Mesendoderm (in vitro differentiated cells): Measurements from ENCODE around the gene OR4N2.
"Not testable (repeated sequence)": the region's sequence is repeated elsewhere in the genome, so short reads cannot be mapped to it uniquely, and the experiment has no call there.

Experiments
- DNase-seq: peaks from one replicate; pipeline ENCODE4 v3.0.0; 2013
- H2AK5ac ChIP-seq: 2 replicates; pipeline ENCODE4 v1.6.1; 2013; ENCODE audit warnings: low read length, inconsistent platforms
- H2BK120ac ChIP-seq: 2 replicates; pipeline ENCODE4 v1.6.1; 2013; ENCODE audit warnings: low read depth, mild to moderate bottlenecking, low read length, moderate library complexity, mixed read lengths
- H2BK15ac ChIP-seq: replicated peaks from 2 replicates; pipeline ENCODE4 v1.6.1; 2013; ENCODE audit warnings: low read depth, mild to moderate bottlenecking, moderate library complexity
- H2BK5ac ChIP-seq: 2 replicates; pipeline ENCODE4 v1.6.1; 2013; ENCODE audit warnings: low read length, inconsistent platforms
- H3K18ac ChIP-seq: 2 replicates; pipeline ENCODE4 v1.6.1; 2013; ENCODE audit warnings: mild to moderate bottlenecking, low read length, mixed read lengths
- H3K23ac ChIP-seq: one replicate; pipeline ENCODE4 v1.6.1; 2013; ENCODE audit warnings: low read length
- H3K27ac ChIP-seq: 2 replicates; pipeline ENCODE4 v1.5.1; 2013; ENCODE audit warnings: low read depth, mild to moderate bottlenecking, inconsistent platforms, low read length, moderate library complexity
- H3K27me3 ChIP-seq: 2 replicates; pipeline ENCODE4 v1.6.1; 2013; ENCODE audit warnings: low read length, control low read depth, mild to moderate bottlenecking, inconsistent platforms; ENCODE audit not compliant: insufficient read depth, poor library complexity
- H3K36me3 ChIP-seq: 2 replicates; pipeline ENCODE4 v1.6.1; 2013; ENCODE audit warnings: low read length, inconsistent platforms; ENCODE audit not compliant: control insufficient read depth, insufficient read depth
- H3K4ac ChIP-seq: one replicate; pipeline ENCODE4 v1.6.1; 2013; ENCODE audit warnings: low read depth, mild to moderate bottlenecking, low read length, moderate library complexity
- H3K4me1 ChIP-seq: 2 replicates; pipeline ENCODE4 v1.6.1; 2013; ENCODE audit warnings: low read depth, low read length, inconsistent platforms; ENCODE audit not compliant: control insufficient read depth
- H3K4me2 ChIP-seq: 2 replicates; pipeline ENCODE4 v1.6.1; 2013; ENCODE audit warnings: low read length
- H3K4me3 ChIP-seq: 2 replicates; pipeline ENCODE4 v1.5.1; 2013; ENCODE audit warnings: mild to moderate bottlenecking, low read length
- H3K56ac ChIP-seq: one replicate; pipeline ENCODE4 v1.6.1; 2013; ENCODE audit warnings: low read length
- H3K79me1 ChIP-seq: 2 replicates; pipeline ENCODE4 v1.6.1; 2013; ENCODE audit warnings: low read length, inconsistent platforms
- H3K79me2 ChIP-seq: 2 replicates; pipeline ENCODE4 v1.6.1; 2013; ENCODE audit warnings: mild to moderate bottlenecking, low read length; ENCODE audit not compliant: control insufficient read depth, insufficient read depth
- H3K9ac ChIP-seq: 2 replicates; pipeline ENCODE4 v1.6.1; 2013; ENCODE audit warnings: low read length, inconsistent platforms
- H4K5ac ChIP-seq: one replicate; pipeline ENCODE4 v1.6.1; 2013; ENCODE audit warnings: low read length
- H4K8ac ChIP-seq: one replicate; pipeline ENCODE4 v1.6.1; 2013; ENCODE audit warnings: low read depth, mild to moderate bottlenecking, control low read depth, low read length, moderate library complexity
- WGBS: extraction: QIAGEN DNeasy Blood & Tissue Kit; methylation state at CpG from one replicate; pipeline ENCODE4 v1.1.7; 2013; ENCODE audit warnings: low lambda C conversion rate, missing lambda C conversion rate; ENCODE audit not compliant: insufficient coverage; ENCODE audit errors: extremely low coverage; 5-methylcytosine and 5-hydroxymethylcytosine counted together

OR4N2 gene

GRCh38 chr14:19823178-19823577, 19.6 kb downstream of the OR4N2 start:
- Histone ChIP-seq H3K79me2 (no peaks in the 10 kb centered on the region), H3K18ac (no peak overlapping the region), H3K27ac (no peak overlapping the region), H3K9ac (no peak overlapping the region), H3K23ac (no peak overlapping the region), H3K4ac (no peak overlapping the region), H2BK120ac (no peak overlapping the region), H2AK5ac (no peak overlapping the region), H3K4me1 (no peaks in the 10 kb centered on the region), H3K36me3 (no peaks in the 10 kb centered on the region), H3K4me2 (no peak overlapping the region), H3K56ac (no peak overlapping the region), H4K8ac (no peak overlapping the region), H2BK15ac (no peak overlapping the region), H3K4me3 (no peak overlapping the region), H3K79me1 (no peaks in the 10 kb centered on the region), H3K27me3 (no peaks in the 10 kb centered on the region), H4K5ac (no peak overlapping the region), H2BK5ac (no peak overlapping the region)
- no peak for DNase-seq
- no CpG with 5 or more reads among the region's 1 CpG for whole genome bisulfite sequencing

DNA sequence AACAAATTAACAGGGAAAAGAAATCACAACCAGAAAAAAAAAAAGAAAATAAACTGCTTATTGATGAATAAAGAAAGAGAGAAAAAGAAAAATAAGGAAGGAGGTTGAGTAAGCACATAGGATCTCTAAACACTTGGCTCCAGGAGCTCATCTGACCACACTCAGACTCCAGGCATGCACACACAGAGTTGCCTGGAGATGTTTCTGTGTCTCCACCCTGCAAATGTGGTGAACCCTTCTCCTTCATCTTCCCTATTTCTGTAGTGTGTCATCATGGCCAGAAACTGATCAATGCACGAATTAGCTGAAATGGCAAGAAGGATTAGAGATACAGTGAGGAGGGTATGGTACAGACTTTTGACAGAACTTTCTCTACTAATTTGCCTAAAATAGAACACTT, 20.2 kb downstream of the OR4N2 start:
- Histone ChIP-seq H3K23ac (no peak overlapping the region), H3K79me1 (no peaks in the 10 kb centered on the region), H3K9ac (no peak overlapping the region), H3K27me3 (no peaks in the 10 kb centered on the region), H2BK15ac (no peak overlapping the region), H3K18ac (no peak overlapping the region), H2AK5ac (no peak overlapping the region), H4K8ac (no peak overlapping the region), H2BK5ac (no peak overlapping the region), H3K4me2 (no peak overlapping the region), H3K4me1 (no peaks in the 10 kb centered on the region), H2BK120ac (no peak overlapping the region), H3K36me3 (no peaks in the 10 kb centered on the region), H4K5ac (no peak overlapping the region), H3K4ac (no peak overlapping the region), H3K56ac (no peak overlapping the region), H3K4me3 (no peak overlapping the region), H3K79me2 (no peaks in the 10 kb centered on the region), H3K27ac (no peak overlapping the region)
- no peak for DNase-seq
- WGBS = no CpG with 5 or more reads among the region's 1 CpG

- not testable (repeated sequence) for H2AK5ac ChIP-seq, H3K56ac ChIP-seq, H3K4me1 ChIP-seq, H2BK15ac ChIP-seq, H3K9ac ChIP-seq, H3K79me1 ChIP-seq, H3K36me3 ChIP-seq, H3K27me3 ChIP-seq, H3K79me2 ChIP-seq, H3K27ac ChIP-seq, H4K5ac ChIP-seq, H2BK120ac ChIP-seq, DNase-seq, H3K23ac ChIP-seq, H3K4me3 ChIP-seq, H3K18ac ChIP-seq, H3K4me2 ChIP-seq, H4K8ac ChIP-seq, H3K4ac ChIP-seq, H2BK5ac ChIP-seq
- WGBS = no CpG with 5 or more reads among the region's 12 CpGs
These were observed 24.2 kb downstream of the OR4N2 start for GRCh38 chr14:19827626-19828244.

DNA sequence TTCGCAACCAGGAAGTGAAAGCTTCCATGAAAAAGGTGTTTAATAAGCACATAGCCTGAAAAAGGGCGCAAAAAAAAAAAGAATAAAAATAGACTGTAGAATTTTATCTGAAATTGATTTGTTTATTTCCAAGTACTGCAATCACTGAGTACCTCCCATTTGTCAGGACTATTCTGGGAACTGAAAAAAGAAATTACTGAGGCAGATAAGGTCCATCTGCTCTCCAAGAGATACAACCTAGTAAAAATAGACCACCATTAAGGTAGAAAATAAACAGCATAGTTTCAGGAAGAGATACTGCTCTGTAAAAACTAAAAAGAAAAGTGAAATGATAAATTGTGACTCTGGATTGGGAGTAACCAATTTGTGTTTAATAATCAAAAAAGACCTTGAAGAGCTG, 24.7 kb downstream of the OR4N2 start:
- no peak overlapping the region for H4K5ac ChIP-seq
- no peak overlapping the region for H3K56ac ChIP-seq
- no peak overlapping the region for H4K8ac ChIP-seq
- no peak overlapping the region for H3K4me3 ChIP-seq
- H3K23ac ChIP-seq = no peak overlapping the region
- no peak overlapping the region for H3K4ac ChIP-seq
- no peaks in the 10 kb centered on the region for H3K36me3 ChIP-seq
- H2BK5ac ChIP-seq = no peak overlapping the region
- no peak overlapping the region for H3K4me2 ChIP-seq
- no peak overlapping the region for H3K18ac ChIP-seq
- no peak overlapping the region for H2BK120ac ChIP-seq
- H3K79me2 ChIP-seq = no peaks in the 10 kb centered on the region
- no peak for DNase-seq
- H3K9ac ChIP-seq = no peak overlapping the region
- no peaks in the 10 kb centered on the region for H3K27me3 ChIP-seq
- no peak overlapping the region for H2BK15ac ChIP-seq
- no peaks in the 10 kb centered on the region for H3K4me1 ChIP-seq
- no peaks in the 10 kb centered on the region for H3K79me1 ChIP-seq
- H3K27ac ChIP-seq = no peak overlapping the region
- no CpG with 5 or more reads among the region's 2 CpGs for WGBS
- no peak overlapping the region for H2AK5ac ChIP-seq

- not testable (repeated sequence) for H3K23ac ChIP-seq, H2BK15ac ChIP-seq, H3K4me3 ChIP-seq, H4K8ac ChIP-seq, H3K4me2 ChIP-seq, H3K56ac ChIP-seq, H3K9ac ChIP-seq, H2BK5ac ChIP-seq, H3K79me1 ChIP-seq, H3K27ac ChIP-seq, H2BK120ac ChIP-seq, H3K4me1 ChIP-seq, H2AK5ac ChIP-seq, H3K18ac ChIP-seq, H3K36me3 ChIP-seq, H3K27me3 ChIP-seq, H3K79me2 ChIP-seq, H4K5ac ChIP-seq, H3K4ac ChIP-seq, DNase-seq
- no CpG with 5 or more reads among the region's 8 CpGs for WGBS
These were observed 30.8 kb downstream of the OR4N2 start for GRCh38 chr14:19834203-19834848.

DNA sequence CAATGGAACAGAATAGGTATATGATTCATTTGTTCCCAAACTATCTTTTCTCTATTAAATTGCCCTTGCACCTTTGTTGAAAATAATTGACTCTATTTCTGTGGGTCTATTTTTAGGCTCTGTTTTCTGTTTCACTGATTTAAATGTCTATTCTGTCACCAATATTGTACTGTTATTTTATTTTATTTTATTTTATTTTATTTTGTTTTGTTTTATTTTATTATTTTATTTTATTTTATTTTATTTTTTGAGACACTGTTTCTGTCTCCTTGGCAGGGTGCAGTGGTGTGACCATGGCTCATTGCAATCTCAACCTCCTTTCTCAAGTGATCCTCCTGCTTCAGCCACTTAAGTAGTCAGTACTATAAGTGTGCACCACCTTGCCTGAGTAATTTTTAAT, 34.9 kb downstream of the OR4N2 start:
- Histone ChIP-seq H3K4ac (no peak overlapping the region), H3K18ac (no peak overlapping the region), H2BK15ac (no peak overlapping the region), H2BK120ac (no peak overlapping the region), H3K27ac (no peak overlapping the region), H3K27me3 (no peaks in the 10 kb centered on the region), H3K79me1 (no peaks in the 10 kb centered on the region), H3K4me1 (no peaks in the 10 kb centered on the region), H2BK5ac (no peak overlapping the region), H3K9ac (no peak overlapping the region), H3K36me3 (no peaks in the 10 kb centered on the region), H4K5ac (no peak overlapping the region), H4K8ac (no peak overlapping the region), H3K23ac (no peak overlapping the region), H3K4me3 (no peak overlapping the region), H3K56ac (no peak overlapping the region), H3K79me2 (no peaks in the 10 kb centered on the region), H2AK5ac (no peak overlapping the region), H3K4me2 (no peak overlapping the region)
- no peak for DNase-seq
